H1 (cell line): ENCODE results near the gene SPATA32. TPM values are rescaled to one million over a fixed set of nuclear protein-coding genes. Genes with fewer than 3 reads are reported as not detected.

Experiments used
- CTCF ChIA-PET: fragments of 300-600 bp; sonication (Branson Sonifier 250); formaldehyde crosslinking; loops from one replicate; lab custom pipeline; 2021; ENCODE audit not compliant: partially characterized antibody; lab: Charles Lee
- POLR2A ChIA-PET: fragments of 300-600 bp; sonication (Branson Sonifier 250); formaldehyde crosslinking; loops from one replicate; lab custom pipeline; 2021; ENCODE audit warnings: inconsistent platforms; ENCODE audit not compliant: partially characterized antibody; lab: Charles Lee
- DNase-seq, 2 experiments: peaks; one replicate each; pipeline versions ENCODE4 v3.0.0 to v3.0.0-alpha.2; 2010 to 2022; ENCODE audit warnings: low spot score in 2 of 2, low read depth in 1 of 2, mixed read lengths in 1 of 2
- FAIRE-seq: peaks from 2 replicates; lab custom pipeline; 2011; peaks lifted over from hg19 to GRCh38; lab: Jason Lieb, UNC
- H2AFZ ChIP-seq: 2 replicates; pipeline ENCODE4 v1.8.1; 2012; ENCODE audit warnings: low read length, inconsistent platforms
- H2AK5ac ChIP-seq: 2 replicates; pipeline ENCODE4 v1.6.1; 2013; ENCODE audit warnings: low read depth, low read length
- H2BK120ac ChIP-seq: replicated peaks from 2 replicates; pipeline ENCODE3; 2013; ENCODE audit warnings: low read depth, low read length, inconsistent platforms
- H2BK12ac ChIP-seq: 2 replicates; pipeline ENCODE4 v1.6.1; 2013; ENCODE audit warnings: low read depth, low read length
- H2BK15ac ChIP-seq: 2 replicates; pipeline ENCODE4 v1.6.1; 2013; ENCODE audit warnings: low read length
- H2BK20ac ChIP-seq: 2 replicates; pipeline ENCODE4 v1.6.1; 2013; ENCODE audit warnings: low read length
- H2BK5ac ChIP-seq: 2 replicates; pipeline ENCODE4 v1.6.1; 2013; ENCODE audit warnings: low read depth, low read length
- H3K14ac ChIP-seq: 2 replicates; pipeline ENCODE4 v1.6.1; 2013; ENCODE audit warnings: inconsistent platforms; ENCODE audit not compliant: insufficient read length
- H3K18ac ChIP-seq: 2 replicates; pipeline ENCODE4 v1.6.1; 2013; ENCODE audit warnings: low read length; ENCODE audit errors: extremely low read depth
- H3K23ac ChIP-seq: 2 replicates; pipeline ENCODE4 v1.6.1; 2013; ENCODE audit warnings: inconsistent platforms; ENCODE audit not compliant: insufficient read length
- H3K23me2 ChIP-seq: 2 replicates; pipeline ENCODE4 v1.6.1; 2013; ENCODE audit warnings: low read depth, low read length
- H3K27ac ChIP-seq: 2 replicates; pipeline ENCODE4 v1.6.1; 2011; ENCODE audit warnings: low read depth, low read length, inconsistent platforms
- H3K27me3 ChIP-seq, 4 experiments: replicated peaks in 1 of 4; 1 replicate in 1 of 4; 2 replicates in 3 of 4; pipeline versions ENCODE4 v1.6.1 to v1.8.1; 2011 to 2013; ENCODE audit warnings: low read length in 3 of 4, mild to moderate bottlenecking in 3 of 4, inconsistent platforms in 2 of 4, mixed read lengths in 2 of 4, moderate library complexity in 1 of 4; ENCODE audit not compliant: control insufficient read depth in 3 of 4, insufficient read depth in 3 of 4; ENCODE audit errors: extremely low read depth in 1 of 4
- H3K36me3 ChIP-seq, 4 experiments: 2 replicates each; pipeline versions ENCODE4 v1.6.1 to v1.8.1; 2011 to 2013; ENCODE audit warnings: mild to moderate bottlenecking in 4 of 4, low read length in 3 of 4, moderate library complexity in 2 of 4, control low read depth in 1 of 4, inconsistent platforms in 1 of 4; ENCODE audit not compliant: insufficient read depth in 4 of 4, control insufficient read depth in 2 of 4
- H3K4ac ChIP-seq: replicated peaks from 2 replicates; pipeline ENCODE3; 2013; ENCODE audit warnings: low read length, low read depth, mixed read lengths, inconsistent platforms; ENCODE audit not compliant: insufficient read length
- H3K4me1 ChIP-seq, 4 experiments: replicated peaks in 1 of 4; 1 replicate in 1 of 4; 2 replicates in 3 of 4; pipeline versions ENCODE4 v1.6.1 to v1.8.1; 2011 to 2013; ENCODE audit warnings: low read length in 3 of 4, inconsistent platforms in 2 of 4, mixed read lengths in 1 of 4; ENCODE audit not compliant: insufficient read depth in 4 of 4, control insufficient read depth in 3 of 4
- H3K4me2 ChIP-seq, 2 experiments: 2 replicates each; pipeline versions ENCODE4 v1.6.1 to v1.8.1; 2011 to 2013; ENCODE audit warnings: low read depth in 2 of 2, low read length in 2 of 2, control low read depth in 1 of 2, inconsistent platforms in 1 of 2, mild to moderate bottlenecking in 1 of 2; ENCODE audit not compliant: insufficient read depth in 1 of 2
- H3K4me3 ChIP-seq, 4 experiments: fragments of 200-600, 300-600 bp in 1 of 4; sonication (generic), shearing (Covaris generic), sonication (Bioruptor Twin) in 1 of 4; 2 replicates each; pipeline versions ENCODE4 v1.5.1 to v1.8.1; 2011 to 2016; ENCODE audit warnings: low read length in 4 of 4, low read depth in 3 of 4, control low read depth in 2 of 4, inconsistent platforms in 2 of 4, mild to moderate bottlenecking in 2 of 4, mixed read lengths in 1 of 4, moderate library complexity in 1 of 4; ENCODE audit not compliant: insufficient read depth in 2 of 4; ENCODE audit errors: extremely low read depth in 1 of 4
- H3K56ac ChIP-seq: replicated peaks from 2 replicates; pipeline ENCODE3; 2013; ENCODE audit warnings: low read depth, mild to moderate bottlenecking, mixed read lengths, low read length, inconsistent platforms; ENCODE audit not compliant: insufficient read length
- H3K79me1 ChIP-seq: 2 replicates; pipeline ENCODE4 v1.6.1; 2013; ENCODE audit warnings: low read depth, low read length, control low read depth
- H3K79me2 ChIP-seq, 2 experiments: 2 replicates each; pipeline versions ENCODE4 v1.6.1 to v1.8.1; 2012 to 2013; ENCODE audit warnings: low read length in 2 of 2, mild to moderate bottlenecking in 2 of 2, inconsistent platforms in 1 of 2; ENCODE audit not compliant: insufficient read depth in 2 of 2, control insufficient read depth in 1 of 2
- H3K9ac ChIP-seq, 4 experiments: replicated peaks in 1 of 4; 1 replicate in 1 of 4; 2 replicates in 3 of 4; pipeline versions ENCODE4 v1.6.1 to v1.8.1; 2011 to 2013; ENCODE audit warnings: low read depth in 3 of 4, low read length in 3 of 4, control low read depth in 2 of 4, mild to moderate bottlenecking in 2 of 4, moderate library complexity in 2 of 4, inconsistent platforms in 1 of 4; ENCODE audit errors: extremely low read depth in 1 of 4
- H3K9me3 ChIP-seq, 2 experiments: 2 replicates each; pipeline versions ENCODE4 v1.6.1 to v1.8.1; 2012 to 2013; ENCODE audit warnings: mild to moderate bottlenecking in 2 of 2, moderate library complexity in 2 of 2, control low read depth in 1 of 2, inconsistent platforms in 1 of 2, low read depth in 1 of 2, low read length in 1 of 2, mixed read lengths in 1 of 2; ENCODE audit not compliant: insufficient read depth in 2 of 2
- H4K20me1 ChIP-seq, 2 experiments: replicated peaks in 1 of 2; 2 replicates each; pipeline versions ENCODE3 to v1.8.1; 2011 to 2013; ENCODE audit warnings: inconsistent platforms in 2 of 2, low read length in 2 of 2, mild to moderate bottlenecking in 1 of 2; ENCODE audit not compliant: insufficient read depth in 2 of 2, control insufficient read depth in 1 of 2
- H4K5ac ChIP-seq: 2 replicates; pipeline ENCODE4 v1.6.1; 2013; ENCODE audit warnings: low read length, low read depth, mixed read lengths, inconsistent platforms; ENCODE audit not compliant: insufficient read length
- H4K8ac ChIP-seq: 2 replicates; pipeline ENCODE4 v1.8.0; 2013; ENCODE audit warnings: mild to moderate bottlenecking, moderate library complexity, low read length, inconsistent platforms; ENCODE audit not compliant: insufficient read depth; ENCODE audit errors: extremely low read depth
- H4K91ac ChIP-seq: replicated peaks from 2 replicates; pipeline ENCODE3; 2013; ENCODE audit warnings: low read length, mixed read lengths, inconsistent platforms; ENCODE audit not compliant: insufficient read length
- BACH1 ChIP-seq: IDR thresholded peaks from 2 replicates; pipeline ENCODE4 v1.6.1; 2012; ENCODE audit warnings: low read length, improper control_type of control experiment
- BCL11A ChIP-seq, 2 experiments: IDR thresholded peaks; one replicate each; pipeline ENCODE4 v1.6.1; 2011; ENCODE audit warnings: low read depth in 2 of 2, low read length in 2 of 2, mild to moderate bottlenecking in 2 of 2
- CBX5 ChIP-seq: fragments of 300-800, 300-1000 bp; sonication (generic); IDR thresholded peaks from 2 replicates; pipeline ENCODE4 v1.7.1; 2016; ENCODE audit warnings: antibody characterized with exemption, low read length, low read depth
- CBX8 ChIP-seq: fragments of 300-800, 300-1000 bp; sonication (generic); IDR thresholded peaks from 2 replicates; pipeline ENCODE4 v1.7.1; 2016; ENCODE audit warnings: low read depth, low read length, borderline replicate concordance
- CHD2 ChIP-seq: IDR thresholded peaks from 2 replicates; pipeline ENCODE4 v1.6.1; 2012; ENCODE audit warnings: low read length, improper control_type of control experiment
- EZH2 ChIP-seq: fragments of 200-600 bp; sonication (generic); IDR thresholded peaks from 2 replicates; pipeline ENCODE4 v1.7.1; 2012; ENCODE audit warnings: low read depth, mild to moderate bottlenecking, moderate library complexity, low read length, inconsistent platforms; ENCODE audit not compliant: severe bottlenecking
- HDAC6 ChIP-seq: IDR thresholded peaks from one replicate; pipeline ENCODE4 v1.7.1; 2012; ENCODE audit warnings: low read depth, mild to moderate bottlenecking, inconsistent platforms, low read length, moderate library complexity
- KDM1A ChIP-seq: fragments of 200-600, 300-600 bp; sonication (generic); IDR thresholded peaks from 2 replicates; pipeline ENCODE4 v1.7.1; 2016; ENCODE audit warnings: mild to moderate bottlenecking, low read length, borderline replicate concordance
- KDM4A ChIP-seq: IDR thresholded peaks from one replicate; pipeline ENCODE4 v1.7.1; 2012; ENCODE audit warnings: low read depth, mild to moderate bottlenecking, moderate library complexity, low read length, inconsistent platforms; ENCODE audit not compliant: severe bottlenecking
- POLR2A ChIP-seq, 2 experiments: IDR thresholded peaks; 1 replicate in 1 of 2; 2 replicates in 1 of 2; pipeline ENCODE4 v1.6.1; 2011; ENCODE audit warnings: low read depth in 2 of 2, low read length in 2 of 2, mild to moderate bottlenecking in 2 of 2; ENCODE audit errors: control extremely low read depth in 1 of 2
- SIX5 ChIP-seq: IDR thresholded peaks from 2 replicates; pipeline ENCODE4 v1.6.1; 2011; ENCODE audit warnings: mild to moderate bottlenecking, low read depth, low read length
- SRF ChIP-seq: IDR thresholded peaks from 2 replicates; pipeline ENCODE4 v1.6.1; 2011; ENCODE audit warnings: mild to moderate bottlenecking, low read depth, low read length, moderate library complexity
- TCF12 ChIP-seq: IDR thresholded peaks from 2 replicates; pipeline ENCODE4 v1.6.1; 2011; ENCODE audit warnings: low read depth, mild to moderate bottlenecking, low read length
- YY1 ChIP-seq: IDR thresholded peaks from 2 replicates; pipeline ENCODE4 v1.6.1; 2011; ENCODE audit warnings: low read depth, mild to moderate bottlenecking, low read length
- WGBS, 2 experiments: shearing (Covaris generic) in 1 of 2; methylation state at CpG; one replicate each; pipeline versions ENCODE4 v1.1.6 to v1.1.7; 2013 to 2015; ENCODE audit warnings: low lambda C conversion rate in 2 of 2, mixed read lengths in 2 of 2, inconsistent platforms in 1 of 2, low coverage in 1 of 2, missing lambda C conversion rate in 1 of 2; ENCODE audit not compliant: insufficient replicate concordance in 2 of 2, insufficient coverage in 1 of 2, insufficient read length in 1 of 2; ENCODE audit errors: extremely low coverage in 1 of 2, missing lambda C conversion rate in 1 of 2; 5-methylcytosine and 5-hydroxymethylcytosine counted together
- polyA plus RNA-seq, 7 experiments: library from polyadenylated mRNA; depleted of rRNA in 3 of 7; stranded (reverse) in 5 of 7; unstranded in 2 of 7; fragments of >200 nt in 5 of 7; fragments of 200-250 nt in 2 of 7; gene quantifications; 1 replicate in 5 of 7; 2 replicates in 1 of 7; 4 replicates in 1 of 7; pipeline versions ENCODE4 v1.2.1 to v1.2.3, GENCODE V29; 2011 to 2013; ENCODE audit warnings: missing spikeins in 2 of 7, mixed read lengths in 2 of 7
- total RNA-seq: library from RNA; stranded (reverse); fragmentation: NEBNext Ultra II Directional; extraction: Animal tissue kit (Norgen Biotek cat#: 25700); gene quantifications from 2 replicates; pipeline ENCODE4 v1.2.1, GENCODE V29; 2021
- TF ChIP-seq, protein P1 (sequence below): IDR thresholded peaks from 2 replicates; pipeline ENCODE4 v1.6.1; 2012; ENCODE audit warnings: inconsistent platforms

The SPATA32 gene
- total and polyA plus RNA-seq, 2 of the 8 experiments (the other 6 are each of a cell fraction or from before 2014, with no cell fraction given) = 0.24 TPM; not detected in 1

DNA sequence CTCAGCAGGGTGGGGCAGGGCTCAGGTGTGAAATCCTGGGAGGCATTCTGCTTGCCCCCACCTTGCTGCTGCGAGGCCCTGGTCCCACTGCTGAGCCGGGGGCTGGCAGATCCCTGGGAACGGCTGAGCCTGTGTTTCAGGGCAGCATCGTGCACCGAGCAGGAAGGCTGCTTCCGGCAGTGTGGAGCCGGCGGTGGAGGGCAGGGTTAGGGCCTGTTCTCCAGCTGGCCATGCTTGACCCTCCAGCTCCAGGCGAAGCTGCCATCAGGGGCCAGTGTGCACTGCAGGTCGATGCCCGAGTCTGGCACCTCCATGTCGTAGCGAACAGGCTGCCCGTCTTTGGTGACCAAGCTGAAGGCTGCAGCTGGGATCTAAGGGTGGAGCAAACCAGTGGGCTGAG, 2.5 kb upstream of the SPATA32 start:
- H3K23me2 ChIP-seq = peaks cover 6% of the 10 kb centered on the region
- peaks cover 0 to 5% (median 2%) of the 10 kb centered on the region in 4 experiments; a peak in 3 of 7 replicates for H3K27me3 ChIP-seq
- H3K79me2 ChIP-seq = no peaks in the 10 kb centered on the region
- peaks cover 0 to 11% (median 6%) of the 10 kb centered on the region in 4 experiments; a peak in 6 of 8 replicates for H3K36me3 ChIP-seq
- no peak overlapping the region for H4K5ac ChIP-seq
- ChIA-PET CTCF (interaction anchor here (1.0 to 29.1 kb wide), 7 partner anchors 8 to 126 kb away, joined by 3 to 579 read pairs (median 5); no protein-coding TSS in a partner anchor), POLR2A (interaction anchor here (1.5 to 4.3 kb wide), 3 partner anchors 8 to 16 kb away, joined by 4 to 16 read pairs (median 7); no protein-coding TSS in a partner anchor)
- no peak overlapping the region for H3K14ac ChIP-seq
- 96% methylated on average over 13 of the region's 14 CpGs; no CpG with 5 or more reads in 1 of the 2 experiments for WGBS, 2 experiments
- H4K8ac ChIP-seq = no peak overlapping the region
- H4K91ac ChIP-seq = no peak overlapping the region
- H3K23ac ChIP-seq = no peak overlapping the region
- no peak overlapping the region for H2BK12ac ChIP-seq
- H2AFZ ChIP-seq = no peak overlapping the region
- H2BK5ac ChIP-seq = no peak overlapping the region
- H3K79me1 ChIP-seq = no peaks in the 10 kb centered on the region
- H2BK120ac ChIP-seq = no peak overlapping the region
- peaks cover 4 to 10% (median 6%) of the 10 kb centered on the region in 4 experiments; a peak in 5 of 7 replicates for H3K4me1 ChIP-seq
- H4K20me1 ChIP-seq = no peaks in the 10 kb centered on the region
- H2BK20ac ChIP-seq = no peak overlapping the region
- H3K27ac ChIP-seq = no peak overlapping the region
- H3K4me2 ChIP-seq = no peak overlapping the region
- no peak overlapping the region for H3K4me3 ChIP-seq
- H3K18ac ChIP-seq = no peak overlapping the region
- H3K56ac ChIP-seq = no peak overlapping the region
- H3K9ac ChIP-seq = no peak overlapping the region
- H2AK5ac ChIP-seq = no peak overlapping the region
- no peaks in the 10 kb centered on the region for H3K9me3 ChIP-seq
- no peak overlapping the region for H3K4ac ChIP-seq
- DNase-seq = no peak
- no peak for FAIRE-seq
- no peak overlapping the region for H2BK15ac ChIP-seq
- no peak for TF ChIP-seq CBX5
- no peak for TF ChIP-seq HDAC6
- TF ChIP-seq KDM4A = no peak
- TF ChIP-seq CHD2 = no peak
- TF ChIP-seq CBX8 = no peak
- TF ChIP-seq KDM1A = no peak
- TF ChIP-seq POLR2A (IDR thresholded peaks at IDR 0.05; ENCODE audit: control extremely low read depth in 1 of 2, low read depth in 2 of 2, low read length in 2 of 2) = no peak
- no peak for TF ChIP-seq BCL11A (IDR thresholded peaks at IDR 0.05; ENCODE audit: low read depth in 2 of 2, low read length in 2 of 2)
- TF ChIP-seq SRF = no peak
- TF ChIP-seq BACH1 = no peak
- no peak for TF ChIP-seq YY1
- no peak for TF ChIP-seq EZH2
- no peak for TF ChIP-seq TCF12
- TF ChIP-seq SIX5 = no peak
- TF ChIP-seq, protein P1, sequence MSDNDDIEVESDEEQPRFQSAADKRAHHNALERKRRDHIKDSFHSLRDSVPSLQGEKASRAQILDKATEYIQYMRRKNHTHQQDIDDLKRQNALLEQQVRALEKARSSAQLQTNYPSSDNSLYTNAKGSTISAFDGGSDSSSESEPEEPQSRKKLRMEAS = no peak
